GM18870 (cell line): ENCODE results near the gene LMO7.
"Not testable (repeated sequence)": the region's sequence is repeated elsewhere in the genome, so short reads cannot be mapped to it uniquely, and the experiment has no call there.

Experiments
- ATAC-seq: cut with Tn5 transposase; IDR thresholded peaks from one replicate; pipeline ENCODE4 v1.9.1; 2021; ENCODE audit warnings: moderate library complexity; ENCODE audit not compliant: unreplicated experiment

LMO7 gene

DNA sequence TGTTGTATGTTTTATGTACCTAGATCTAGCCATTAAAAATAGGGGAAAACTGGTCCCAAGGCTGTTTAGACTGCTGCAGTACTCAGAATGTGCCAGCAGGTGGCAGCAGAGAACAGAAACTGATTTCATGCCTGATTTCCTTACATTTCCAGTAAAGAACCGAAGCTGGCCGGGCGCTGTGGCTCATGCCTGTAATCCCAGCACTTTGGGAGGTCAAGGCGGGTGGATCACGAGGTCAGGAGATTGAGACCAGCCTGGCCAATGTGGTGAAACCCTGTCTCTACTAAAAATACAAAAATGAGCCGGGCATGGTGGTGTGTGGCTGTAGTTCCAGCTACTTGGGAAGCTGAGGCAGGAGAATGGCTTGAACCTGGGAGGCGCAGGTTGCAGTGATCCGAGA is 59.8 kb downstream of the LMO7 start:
- peak; percentile 46 for ATAC-seq

GRCh38 chr13:75699062-75699461 is 62.9 kb downstream of the LMO7 start:
- no peak for ATAC-seq

GRCh38 chr13:75699717-75700116 is 63.6 kb downstream of the LMO7 start:
- ATAC-seq: not testable (repeated sequence)

- ATAC-seq: no peak
These were observed 64.4 kb downstream of the LMO7 start for GRCh38 chr13:75700552-75700951.

- no peak for ATAC-seq
These were observed 66.3 kb downstream of the LMO7 start for GRCh38 chr13:75702476-75702875.

GRCh38 chr13:75703769-75704168 is 67.6 kb downstream of the LMO7 start:
- ATAC-seq: no peak

DNA sequence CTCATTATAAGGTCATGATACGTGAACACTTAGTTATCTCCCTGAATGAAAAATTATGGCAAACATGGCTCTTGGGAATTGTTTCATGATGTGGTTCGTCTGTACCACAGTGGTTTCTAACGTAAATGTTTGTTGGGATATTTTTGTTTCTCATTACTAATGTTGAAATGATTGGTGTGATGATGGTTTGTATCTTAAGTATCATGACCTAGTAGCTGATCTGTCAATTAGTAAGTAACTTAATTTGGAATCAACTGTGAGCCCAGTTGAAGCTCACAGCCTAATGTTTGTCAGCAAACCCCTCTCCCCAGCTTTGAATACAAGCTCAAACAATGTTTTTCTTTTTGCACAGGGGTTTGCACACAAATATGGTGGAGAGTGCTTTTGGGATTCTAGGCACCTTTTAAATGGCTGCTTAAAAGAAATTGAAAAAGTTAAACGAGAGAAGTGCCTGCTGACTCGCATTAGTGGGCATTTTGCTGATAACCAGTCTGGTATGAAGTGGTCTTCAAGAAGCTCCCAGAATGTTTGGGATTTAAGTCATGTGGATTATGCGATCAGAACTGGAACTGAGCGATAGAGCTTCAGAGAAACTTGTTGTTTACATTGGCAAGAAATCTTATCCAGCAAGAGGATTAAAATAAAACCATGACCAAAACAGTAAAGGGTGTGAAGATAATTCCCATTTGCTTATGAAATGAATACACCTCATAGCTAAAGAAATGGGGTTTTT is 68.2 kb downstream of the LMO7 start:
- no peak for ATAC-seq

GRCh38 chr13:75704927-75705288 is 68.8 kb downstream of the LMO7 start:
- ATAC-seq: no peak

- ATAC-seq: no peak
These were observed 69.3 kb downstream of the LMO7 start for GRCh38 chr13:75705395-75705794.

DNA sequence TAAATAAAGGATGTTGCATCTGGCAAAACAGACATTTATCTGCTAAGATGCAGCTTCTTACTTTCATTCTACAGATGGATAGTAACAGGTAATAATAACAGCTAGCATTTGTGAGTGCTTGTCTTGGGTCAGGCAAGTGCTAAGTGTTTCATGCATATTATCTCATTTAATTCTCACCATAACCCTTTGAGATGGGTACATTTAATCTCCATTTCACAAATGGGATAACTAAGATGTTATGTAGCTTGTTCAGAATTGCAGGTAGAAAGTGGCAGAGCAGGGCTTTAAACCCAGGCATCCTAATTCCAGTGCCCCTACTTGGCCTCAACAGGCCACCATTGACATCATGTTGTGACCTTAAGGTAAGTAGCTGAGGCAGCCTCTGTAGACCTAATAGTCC is 69.8 kb downstream of the LMO7 start:
- ATAC-seq: no peak

DNA sequence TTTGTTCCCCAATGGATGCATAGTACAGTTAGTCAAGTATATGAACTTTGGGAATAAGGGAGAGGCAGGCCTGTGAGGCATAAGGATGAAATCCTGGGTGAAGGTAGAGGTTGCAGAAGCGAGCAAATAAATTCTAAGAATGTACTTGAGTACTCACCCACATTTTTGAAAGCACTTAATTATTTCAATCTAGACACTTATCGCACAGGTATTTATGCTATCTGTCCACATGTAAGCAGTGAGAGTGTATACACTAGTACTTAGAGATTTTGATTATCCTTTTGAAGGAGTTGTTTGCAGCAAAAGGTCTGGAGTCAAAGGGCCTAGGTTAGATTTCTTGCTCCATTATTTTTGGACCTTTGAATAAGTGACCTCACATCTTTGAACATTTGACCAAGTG is 77.7 kb downstream of the LMO7 start:
- ATAC-seq: no peak

GRCh38 chr13:75715601-75716523 is 79.7 kb downstream of the LMO7 start:
- peak; percentile 97 for ATAC-seq

DNA sequence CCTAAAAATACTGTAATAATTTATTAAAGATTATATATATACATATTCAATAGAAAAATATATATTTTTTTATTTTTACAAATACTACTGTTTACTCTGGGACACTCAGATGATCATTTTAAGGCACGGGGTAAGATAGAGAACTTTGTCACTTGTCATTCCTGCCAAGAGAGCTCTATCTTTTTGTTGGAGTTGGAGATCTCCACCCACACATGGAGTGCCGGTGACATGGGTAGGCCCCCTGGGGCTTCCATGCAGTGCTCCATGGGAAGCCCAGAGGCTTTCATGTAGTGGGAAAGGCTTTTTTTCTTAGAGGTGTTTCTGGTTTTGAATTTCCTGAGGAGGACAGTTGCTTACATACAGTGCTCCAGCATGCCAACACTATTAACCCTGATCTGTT is 81.4 kb downstream of the LMO7 start:
- ATAC-seq: no peak

GRCh38 chr13:75721307-75721706 is 85.2 kb downstream of the LMO7 start:
- no peak for ATAC-seq

DNA sequence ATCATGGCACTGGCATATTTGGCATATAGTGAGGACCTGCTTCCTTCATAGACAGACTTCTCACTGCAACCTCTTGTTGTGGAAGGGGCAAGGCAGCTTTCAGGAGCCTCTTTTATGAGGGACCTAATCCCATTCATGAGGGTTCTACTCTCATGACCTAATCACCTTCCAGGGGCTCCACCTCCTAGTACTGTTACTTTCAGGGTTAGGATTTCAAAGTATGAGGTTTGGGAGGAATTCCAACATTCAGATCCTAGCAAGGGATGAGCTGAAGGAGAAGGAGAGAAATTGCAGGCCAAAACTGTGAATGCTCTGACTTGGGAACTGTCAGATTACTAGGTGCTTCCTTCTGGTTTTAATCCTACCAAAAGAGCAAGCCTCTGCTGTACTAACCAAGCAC is 87.8 kb downstream of the LMO7 start:
- ATAC-seq: no peak

- ATAC-seq: no peak
These were observed 88.8 kb downstream of the LMO7 start for GRCh38 chr13:75724752-75725517.

GRCh38 chr13:75725736-75726135 is 89.6 kb downstream of the LMO7 start:
- ATAC-seq: no peak

- ATAC-seq: no peak
These were observed 90.2 kb downstream of the LMO7 start for GRCh38 chr13:75726306-75726705.

DNA sequence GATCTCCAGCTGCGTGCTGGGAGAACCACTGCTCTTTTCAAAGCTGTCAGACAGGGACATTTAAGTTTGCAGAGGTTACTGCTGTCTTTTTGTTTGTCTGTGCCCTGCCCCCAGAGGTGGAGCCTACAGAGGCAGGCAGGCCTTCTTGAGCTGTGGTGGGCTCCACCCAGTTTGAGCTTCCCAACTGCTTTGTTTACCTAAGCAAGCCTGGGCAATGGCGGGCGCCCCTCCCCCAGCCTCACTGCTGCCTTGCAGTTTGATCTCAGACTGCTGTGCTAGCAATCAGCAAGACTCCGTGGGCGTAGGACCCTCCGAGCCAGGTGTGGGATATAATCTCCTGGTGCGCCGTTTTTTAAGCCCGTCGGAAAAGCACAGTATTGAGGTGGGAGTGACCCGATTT is 97.0 kb downstream of the LMO7 start:
- ATAC-seq: not testable (repeated sequence)

DNA sequence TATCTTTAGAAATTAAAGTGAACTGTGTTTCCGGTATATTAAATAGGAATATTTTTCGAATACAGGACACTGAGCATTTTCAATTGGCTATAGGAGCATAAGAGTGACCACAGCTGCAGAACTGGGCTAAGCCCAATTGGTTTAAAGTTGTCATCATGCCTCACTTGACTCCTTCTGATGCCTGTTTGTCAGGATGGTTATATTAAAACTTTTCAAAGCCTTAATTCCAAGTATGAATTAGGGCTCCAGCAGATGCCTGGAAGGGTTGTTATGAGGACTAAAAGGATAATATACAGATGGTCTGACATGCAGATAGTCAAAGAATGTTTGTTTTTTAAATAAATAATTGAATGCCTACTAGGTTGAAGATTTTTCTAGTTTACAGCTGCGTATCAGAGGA is 100.0 kb downstream of the LMO7 start:
- no peak for ATAC-seq

- no peak for ATAC-seq
These were observed 102.7 kb downstream of the LMO7 start for GRCh38 chr13:75738841-75739240.
